ENCODE data around the gene SAMD14. TPM values are rescaled to one million over a fixed set of nuclear protein-coding genes. Genes with fewer than 3 reads are reported as not detected.

The SAMD14 gene
- total RNA-seq, 2 experiments from 2014 or later: 0.59 TPM; not detected in 1

- no peak for DNase-seq (ENCODE audit: low spot score)
- no peaks in the 10 kb centered on the region for H3K9me3 ChIP-seq (ENCODE audit: low read length)
- intact Hi-C loops (cut with micrococcal nuclease; ENCODE audit: unreplicated experiment): no loop called here
- H3K9me2 ChIP-seq (ENCODE audit: insufficient read depth, low read length): no peaks in the 10 kb centered on the region
- H3K4me3 ChIP-seq (ENCODE audit: low read depth, low read length, poor library complexity, severe bottlenecking): no peak overlapping the region
- H3K79me2 ChIP-seq (ENCODE audit: insufficient read depth, low read depth, low read length): no peaks in the 10 kb centered on the region
- CTCF ChIA-PET (ENCODE audit: unreplicated experiment): interaction anchor here (0.7 kb wide), 1 partner anchor 13 kb away, joined by 11 read pairs; no protein-coding TSS in a partner anchor
- no peaks in the 10 kb centered on the region for H4K20me1 ChIP-seq (ENCODE audit: insufficient read depth, low read length)
- TF ChIP-seq EZH2phosphoT487 (IDR thresholded peaks at IDR 0.05; ENCODE audit: borderline replicate concordance, low read depth, low read length): no peak
- no peak for TF ChIP-seq CTCF (conservative IDR thresholded peaks at IDR 0.05; ENCODE audit: low read length)
- no peak overlapping the region for H2AFZ ChIP-seq (ENCODE audit: low read length)
- POLR2A ChIA-PET: interaction anchor here (0.6 kb wide), 2 partner anchors 16 to 1926 kb away, joined by 3 to 5 read pairs; no protein-coding TSS in a partner anchor
- H3K27ac ChIP-seq (ENCODE audit: low read depth, low read length, poor library complexity, severe bottlenecking): no peak overlapping the region
- BruUV-seq (replicated peaks): no TSS peak
- H3K4me2 ChIP-seq (ENCODE audit: low read length): no peak overlapping the region
- H3K36me3 ChIP-seq (ENCODE audit: insufficient read depth, low read length): peaks cover 35% of the 10 kb centered on the region
- peaks cover 11% of the 10 kb centered on the region for H3K4me1 ChIP-seq (ENCODE audit: insufficient read depth, low read length, poor library complexity, severe bottlenecking)
These were observed 772 bp upstream of the SAMD14 start for GRCh38 chr17:50130559-50131305.

- no peak overlapping the region for H3K27ac ChIP-seq (ENCODE audit: low read depth, low read length, poor library complexity, severe bottlenecking)
- no peaks in the 10 kb centered on the region for H3K79me2 ChIP-seq (ENCODE audit: insufficient read depth, low read depth, low read length)
- ChIA-PET CTCF (ENCODE audit: unreplicated experiment) (interaction anchor here (0.6 kb wide), 1 partner anchor 19 kb away, joined by 3 read pairs; no protein-coding TSS in a partner anchor), POLR2A (no interaction called here)
- H3K4me2 ChIP-seq (ENCODE audit: low read length): peak overlapping the region; percentile 40; the same call in 1 of the 2 replicates
- TF ChIP-seq EZH2phosphoT487 (IDR thresholded peaks at IDR 0.05; ENCODE audit: borderline replicate concordance, low read depth, low read length) (no peak), CTCF (conservative IDR thresholded peaks at IDR 0.05; ENCODE audit: low read length) (no peak)
- intact Hi-C loops (cut with micrococcal nuclease; ENCODE audit: unreplicated experiment): no loop called here
- no peaks in the 10 kb centered on the region for H4K20me1 ChIP-seq (ENCODE audit: insufficient read depth, low read length)
- no TSS peak for BruUV-seq (replicated peaks)
- H3K36me3 ChIP-seq (ENCODE audit: insufficient read depth, low read length): peaks cover 23% of the 10 kb centered on the region
- peaks cover 11% of the 10 kb centered on the region for H3K4me1 ChIP-seq (ENCODE audit: insufficient read depth, low read length, poor library complexity, severe bottlenecking)
- H2AFZ ChIP-seq (ENCODE audit: low read length): no peak overlapping the region
- H3K4me3 ChIP-seq (ENCODE audit: low read depth, low read length, poor library complexity, severe bottlenecking): peak overlapping the region; percentile 36
- H3K9me2 ChIP-seq (ENCODE audit: insufficient read depth, low read length): no peaks in the 10 kb centered on the region
- no peaks in the 10 kb centered on the region for H3K9me3 ChIP-seq (ENCODE audit: low read length)
- no peak for DNase-seq (ENCODE audit: low spot score)
These were observed 620 bp downstream of the SAMD14 start for GRCh38 chr17:50129353-50129727.

Measured in OCI-LY7 (cell line).